ENCODE data around the gene CD1C. TPM values are rescaled to one million over a fixed set of nuclear protein-coding genes. Genes with fewer than 3 reads are reported as not detected.

CD1C gene
- total and polyA plus RNA-seq, 9 of the 15 experiments (the other 6 are each of a cell fraction or from before 2014, with no cell fraction given) = not detected

DNA sequence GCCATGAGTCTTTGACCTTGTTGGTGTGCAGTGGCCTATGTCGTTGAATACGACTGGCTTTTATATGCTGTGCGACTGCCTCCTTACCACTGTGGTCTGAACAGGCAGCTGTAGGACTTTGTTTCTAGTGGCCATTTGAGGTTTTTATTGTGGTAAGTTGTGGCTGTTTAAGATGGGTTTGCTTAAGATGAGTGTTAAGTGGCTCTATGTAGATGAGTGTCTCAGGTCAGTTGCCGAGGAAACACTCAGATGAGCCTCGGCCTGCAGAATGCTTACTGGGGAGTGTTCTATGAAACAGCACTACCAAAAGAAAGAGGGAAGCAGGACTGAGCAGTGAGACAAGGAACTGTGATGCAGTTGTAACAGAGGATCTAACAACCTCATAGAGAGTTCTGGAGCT is 14.9 kb upstream of the CD1C start:
- no peak overlapping the region for H3K27ac ChIP-seq (ENCODE audit: extremely low read depth, low read depth, low read length)
- no peak overlapping the region for H3K9ac ChIP-seq (ENCODE audit: insufficient read depth in 1 of 2, low read depth in 2 of 2, low read length in 2 of 2)
- WGBS (ENCODE audit: insufficient coverage, low coverage, missing lambda C conversion rate) = 0% methylated on average over 5 of the region's 5 CpGs
- BruUV-seq (replicated peaks) = no TSS peak
- no peaks in the 10 kb centered on the region for H4K20me1 ChIP-seq (replicated peaks; ENCODE audit: control insufficient read depth, insufficient read depth, low read length)
- FAIRE-seq (no peak), DNase-seq (ENCODE audit: extremely low read depth in 1 of 4, low spot score in 3 of 4) (no peak), ATAC-seq (no peak)
- ChIA-PET POLR2A (no interaction called here), CTCF (ENCODE audit: low intra/inter-chr PET ratio) (no interaction called here)
- H3K9me3 ChIP-seq (replicated peaks; ENCODE audit: control insufficient read depth, insufficient read depth, low read depth, low read length) = no peaks in the 10 kb centered on the region
- in situ Hi-C loops (cut with MboI) = no loop called here
- H3K4me3 ChIP-seq = no peak overlapping the region
- H3K27me3 ChIP-seq (ENCODE audit: control insufficient read depth in 2 of 2, insufficient read depth in 2 of 2, low read length in 2 of 2) = no peaks in the 10 kb centered on the region
- H2AFZ ChIP-seq (ENCODE audit: low read depth, low read length) = no peak overlapping the region
- H3K9me1 ChIP-seq (ENCODE audit: control insufficient read depth, insufficient read depth, low read length) = no peaks in the 10 kb centered on the region
- no peaks in the 10 kb centered on the region for H3K36me3 ChIP-seq (ENCODE audit: control insufficient read depth, insufficient read depth, low read length)
- no peaks in the 10 kb centered on the region for H3K4me1 ChIP-seq (replicated peaks in 1 of 2; ENCODE audit: control insufficient read depth in 2 of 2, insufficient read depth in 2 of 2, low read length in 2 of 2)
- intact Hi-C loops (cut with micrococcal nuclease) = no loop called here
- no peak overlapping the region for H3K4me2 ChIP-seq (ENCODE audit: insufficient read depth, low read length)
- H3K79me2 ChIP-seq (ENCODE audit: control insufficient read depth, insufficient read depth, low read length) = no peaks in the 10 kb centered on the region
- no peak for TF ChIP-seq BRCA1 (IDR thresholded peaks at IDR 0.05)
- no peak for TF ChIP-seq BRCA1 (CRISPR knock-in tag; IDR thresholded peaks at IDR 0.05)
- TF ChIP-seq ZNF239 (CRISPR knock-in tag; IDR thresholded peaks at IDR 0.05) = no peak
- TF ChIP-seq, protein P1, sequence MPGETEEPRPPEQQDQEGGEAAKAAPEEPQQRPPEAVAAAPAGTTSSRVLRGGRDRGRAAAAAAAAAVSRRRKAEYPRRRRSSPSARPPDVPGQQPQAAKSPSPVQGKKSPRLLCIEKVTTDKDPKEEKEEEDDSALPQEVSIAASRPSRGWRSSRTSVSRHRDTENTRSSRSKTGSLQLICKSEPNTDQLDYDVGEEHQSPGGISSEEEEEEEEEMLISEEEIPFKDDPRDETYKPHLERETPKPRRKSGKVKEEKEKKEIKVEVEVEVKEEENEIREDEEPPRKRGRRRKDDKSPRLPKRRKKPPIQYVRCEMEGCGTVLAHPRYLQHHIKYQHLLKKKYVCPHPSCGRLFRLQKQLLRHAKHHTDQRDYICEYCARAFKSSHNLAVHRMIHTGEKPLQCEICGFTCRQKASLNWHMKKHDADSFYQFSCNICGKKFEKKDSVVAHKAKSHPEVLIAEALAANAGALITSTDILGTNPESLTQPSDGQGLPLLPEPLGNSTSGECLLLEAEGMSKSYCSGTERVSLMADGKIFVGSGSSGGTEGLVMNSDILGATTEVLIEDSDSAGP (CRISPR knock-in tag; IDR thresholded peaks at IDR 0.05) = no peak
- TF ChIP-seq MGA (IDR thresholded peaks at IDR 0.05) = no peak
- no peak for TF ChIP-seq ZNF121 (CRISPR knock-in tag; conservative IDR thresholded peaks at IDR 0.05)
- no peak for TF ChIP-seq NFE2 (IDR thresholded peaks at IDR 0.05; ENCODE audit: low read depth)
- no peak for TF ChIP-seq ZNF3 (CRISPR knock-in tag; IDR thresholded peaks at IDR 0.05)
- no peak for TF ChIP-seq SMAD1 (IDR thresholded peaks at IDR 0.05; ENCODE audit: low read depth, low read length, partially characterized antibody)
- TF ChIP-seq RAD21 (CRISPR knock-in tag; conservative IDR thresholded peaks at IDR 0.05 in 1 of 2, IDR thresholded peaks at IDR 0.05 in 1 of 2) = no peak
